ENCODE data around the gene HRK.

GRCh38 chr12:116863275-116863767 is 17.9 kb downstream of the HRK start:
- TF ChIP-seq POLR2AphosphoS5 (IDR thresholded peaks at IDR 0.05; ENCODE audit: low read depth, low read length) (no peak), POLR2A (IDR thresholded peaks at IDR 0.05; ENCODE audit: low read depth, low read length) (no peak)
